NB4 (cell line): ENCODE data around the gene ZCCHC14.

Experiments used
- DNase-seq: peaks from one replicate; pipeline ENCODE4 v3.0.0; 2010; ENCODE audit warnings: low read depth
- H3K4me3 ChIP-seq: one replicate; pipeline ENCODE4 v1.5.1; 2011; ENCODE audit warnings: mild to moderate bottlenecking, low read depth, low read length, moderate library complexity
- MYC ChIP-seq: IDR thresholded peaks from 2 replicates; pipeline ENCODE4 v1.6.1; 2011; ENCODE audit warnings: low read depth, low read length
- POLR2A ChIP-seq: IDR thresholded peaks from 2 replicates; pipeline ENCODE4 v1.6.1; 2011; ENCODE audit warnings: mild to moderate bottlenecking; ENCODE audit not compliant: insufficient read length; ENCODE audit errors: extremely low read depth
- TF ChIP-seq, protein P1 (sequence below): IDR thresholded peaks from one replicate; pipeline ENCODE4 v1.5.1; 2012; ENCODE audit warnings: low read depth, low read length
- TF ChIP-seq, protein P2 (sequence below): IDR thresholded peaks from 2 replicates; pipeline ENCODE4 v1.6.1; 2011; ENCODE audit warnings: low read depth, low read length

The ZCCHC14 gene

DNA sequence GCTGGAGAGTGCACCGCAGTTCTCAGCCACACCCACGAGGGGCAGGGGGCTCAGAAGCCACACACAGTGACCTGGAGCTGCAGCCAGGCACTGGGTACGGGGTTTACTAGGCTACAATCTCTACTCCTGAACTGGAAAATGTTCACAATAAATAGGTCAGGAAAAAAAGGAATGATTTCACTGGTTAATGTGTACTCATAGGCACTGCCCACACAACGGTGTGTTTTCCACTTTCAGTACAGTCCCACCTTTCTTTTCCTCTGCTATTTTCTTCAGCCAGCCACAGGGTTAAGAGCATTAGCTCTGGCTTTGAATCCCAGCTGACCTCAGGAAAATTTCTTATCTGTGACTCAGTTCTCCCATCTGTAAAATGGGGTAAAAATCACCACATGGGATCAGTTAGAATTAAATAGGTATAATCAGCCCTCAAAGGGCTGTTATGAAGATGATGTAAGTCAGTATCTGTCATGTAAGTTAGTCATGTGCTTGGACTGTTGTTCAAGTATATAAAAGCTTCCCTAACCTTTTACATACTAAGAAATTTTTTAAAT, 35.7 kb downstream of the ZCCHC14 start:
- TF ChIP-seq POLR2A, result no peak
- TF ChIP-seq MYC, result no peak
- TF ChIP-seq, protein P1, sequence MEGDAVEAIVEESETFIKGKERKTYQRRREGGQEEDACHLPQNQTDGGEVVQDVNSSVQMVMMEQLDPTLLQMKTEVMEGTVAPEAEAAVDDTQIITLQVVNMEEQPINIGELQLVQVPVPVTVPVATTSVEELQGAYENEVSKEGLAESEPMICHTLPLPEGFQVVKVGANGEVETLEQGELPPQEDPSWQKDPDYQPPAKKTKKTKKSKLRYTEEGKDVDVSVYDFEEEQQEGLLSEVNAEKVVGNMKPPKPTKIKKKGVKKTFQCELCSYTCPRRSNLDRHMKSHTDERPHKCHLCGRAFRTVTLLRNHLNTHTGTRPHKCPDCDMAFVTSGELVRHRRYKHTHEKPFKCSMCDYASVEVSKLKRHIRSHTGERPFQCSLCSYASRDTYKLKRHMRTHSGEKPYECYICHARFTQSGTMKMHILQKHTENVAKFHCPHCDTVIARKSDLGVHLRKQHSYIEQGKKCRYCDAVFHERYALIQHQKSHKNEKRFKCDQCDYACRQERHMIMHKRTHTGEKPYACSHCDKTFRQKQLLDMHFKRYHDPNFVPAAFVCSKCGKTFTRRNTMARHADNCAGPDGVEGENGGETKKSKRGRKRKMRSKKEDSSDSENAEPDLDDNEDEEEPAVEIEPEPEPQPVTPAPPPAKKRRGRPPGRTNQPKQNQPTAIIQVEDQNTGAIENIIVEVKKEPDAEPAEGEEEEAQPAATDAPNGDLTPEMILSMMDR, result no peak
- TF ChIP-seq, protein P2, sequence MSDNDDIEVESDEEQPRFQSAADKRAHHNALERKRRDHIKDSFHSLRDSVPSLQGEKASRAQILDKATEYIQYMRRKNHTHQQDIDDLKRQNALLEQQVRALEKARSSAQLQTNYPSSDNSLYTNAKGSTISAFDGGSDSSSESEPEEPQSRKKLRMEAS, result no peak
- DNase-seq, result no peak
- no peak overlapping the region for H3K4me3 ChIP-seq

DNA sequence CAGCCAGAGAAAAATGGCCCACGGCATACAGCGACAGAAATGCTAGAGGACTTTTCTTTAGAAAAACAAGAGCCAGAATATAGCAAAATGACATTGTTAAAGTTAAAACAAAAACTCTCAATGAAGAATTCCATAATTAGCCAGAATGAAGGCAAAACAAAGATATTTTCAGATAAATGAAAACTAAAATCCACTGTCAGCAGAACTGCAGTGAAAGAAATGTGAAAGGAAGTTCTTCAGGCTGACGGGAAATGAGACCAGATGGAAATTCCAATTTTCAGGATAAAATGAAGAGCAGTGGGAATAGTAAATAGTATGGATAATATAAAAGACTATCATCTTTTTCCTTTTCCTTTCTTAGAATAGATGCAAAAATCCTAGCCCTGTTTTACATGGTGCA, 38.4 kb downstream of the ZCCHC14 start:
- H3K4me3 ChIP-seq, result no peak overlapping the region
- TF ChIP-seq MYC (no peak), POLR2A (no peak)
- TF ChIP-seq, protein P1, result no peak
- TF ChIP-seq, protein P2, result no peak
- no peak for DNase-seq

DNA sequence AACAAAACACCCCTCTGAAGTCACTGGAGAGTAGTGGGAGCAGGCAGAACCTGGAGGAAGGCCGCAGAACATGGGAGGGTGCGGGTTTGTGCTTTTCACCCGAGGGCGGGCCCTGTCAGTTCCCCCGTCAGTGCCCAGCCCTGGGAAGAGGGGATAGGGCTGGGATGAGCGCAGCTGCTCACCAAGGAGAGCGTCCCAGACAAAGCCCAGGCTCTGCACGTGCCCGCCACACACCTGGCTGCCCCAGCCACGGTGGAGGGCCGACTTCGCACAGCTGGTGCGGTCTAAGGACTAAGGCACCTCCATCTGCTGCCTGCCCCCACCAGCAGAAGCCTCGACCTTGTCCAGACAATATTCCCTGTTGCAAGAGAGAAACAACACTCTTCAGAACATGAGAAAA, 39.5 kb downstream of the ZCCHC14 start:
- TF ChIP-seq MYC, result no peak
- TF ChIP-seq, protein P1, result no peak
- H3K4me3 ChIP-seq, result no peak overlapping the region
- no peak for DNase-seq

DNA sequence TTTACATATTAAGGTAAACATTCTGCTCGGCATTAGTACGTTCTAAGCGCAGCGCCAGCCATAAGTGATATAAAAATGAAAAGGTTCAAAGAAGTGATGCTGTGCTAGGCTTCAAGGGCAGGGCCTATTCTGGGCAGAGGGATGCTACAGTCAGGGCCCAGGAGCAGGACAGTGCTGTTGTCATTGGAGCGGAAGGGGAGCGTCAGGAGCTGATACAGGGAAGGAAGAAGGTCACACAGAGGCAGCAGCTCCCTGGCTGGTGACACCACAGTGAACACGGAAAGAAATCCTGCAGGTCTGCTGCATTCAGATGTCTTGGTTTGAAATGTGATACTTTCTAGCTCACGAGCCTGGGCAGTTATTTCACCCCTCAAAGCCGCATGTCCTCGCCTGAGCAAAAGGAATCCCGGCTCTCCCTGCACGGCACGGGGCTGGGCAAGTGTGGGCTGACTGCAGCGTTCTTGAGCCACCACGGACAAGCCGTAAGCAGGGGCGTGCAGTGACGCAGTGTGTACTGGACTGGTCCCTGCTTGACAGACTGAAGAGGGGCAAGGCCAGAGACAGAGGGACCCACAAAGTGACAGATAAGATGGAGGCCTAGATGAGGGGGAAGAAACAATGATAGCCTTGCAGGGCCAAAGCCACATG, 41.1 kb downstream of the ZCCHC14 start:
- H3K4me3 ChIP-seq, result no peak overlapping the region
- DNase-seq, result no peak
- TF ChIP-seq POLR2A (no peak), MYC (no peak)
- TF ChIP-seq, protein P1, result no peak
- TF ChIP-seq, protein P2, result no peak

DNA sequence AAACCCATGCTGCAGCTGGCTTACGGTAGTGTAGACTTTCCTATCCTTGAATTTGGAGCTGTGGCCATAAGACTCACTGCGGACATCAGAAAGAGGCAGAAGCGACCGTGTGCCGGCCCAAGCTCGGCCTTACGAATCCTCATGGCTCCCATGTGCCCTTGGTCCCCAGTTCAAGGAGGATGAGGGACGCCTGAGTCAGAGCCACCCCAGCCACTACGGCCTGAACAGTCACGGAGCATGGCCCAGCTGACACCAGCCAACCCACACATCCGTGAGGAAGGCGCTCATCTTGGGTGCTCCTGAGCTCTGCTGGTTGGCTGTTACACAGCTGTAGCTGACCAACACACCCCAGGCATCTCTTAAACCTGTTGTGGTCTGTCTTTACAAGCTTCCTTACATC, 44.0 kb downstream of the ZCCHC14 start:
- TF ChIP-seq, protein P1, result no peak
- TF ChIP-seq, protein P2, result no peak
- no peak for TF ChIP-seq MYC
- no peak for TF ChIP-seq POLR2A
- no peak overlapping the region for H3K4me3 ChIP-seq
- DNase-seq, result no peak

DNA sequence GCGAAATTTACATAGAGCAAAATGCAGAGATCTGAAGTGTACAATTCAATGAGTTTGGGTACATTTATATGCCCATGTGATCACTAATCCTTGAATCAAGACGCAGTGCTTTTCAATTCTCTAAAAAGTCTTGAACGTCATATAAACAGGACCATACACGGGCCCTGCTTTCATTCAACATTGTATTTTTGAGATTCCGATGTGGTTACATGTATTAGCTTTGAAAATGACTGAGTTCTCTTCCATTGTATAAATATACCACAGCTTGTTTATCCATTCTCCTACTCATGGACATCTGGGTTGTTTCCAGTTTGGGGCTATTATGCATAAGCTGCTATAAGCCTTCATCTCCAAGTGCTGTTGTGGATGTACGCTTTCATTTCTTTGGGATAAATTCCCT, 45.5 kb downstream of the ZCCHC14 start:
- no peak overlapping the region for H3K4me3 ChIP-seq
- DNase-seq, result no peak
- no peak for TF ChIP-seq POLR2A
- no peak for TF ChIP-seq MYC
- TF ChIP-seq, protein P1, result no peak
- TF ChIP-seq, protein P2, result no peak
